GM12875 (cell line): ENCODE results near the gene PPP1R3C.

Experiments
- H3K4me3 ChIP-seq: one replicate; pipeline ENCODE4 v1.5.1; 2011; ENCODE audit warnings: low read depth, low read length, control low read depth
- CTCF ChIP-seq: IDR thresholded peaks from 2 replicates; pipeline ENCODE4 v1.5.1; 2011; ENCODE audit warnings: low read depth, mild to moderate bottlenecking, control low read depth, inconsistent platforms, low read length, moderate library complexity, borderline replicate concordance; ENCODE audit not compliant: insufficient read depth

PPP1R3C gene

DNA sequence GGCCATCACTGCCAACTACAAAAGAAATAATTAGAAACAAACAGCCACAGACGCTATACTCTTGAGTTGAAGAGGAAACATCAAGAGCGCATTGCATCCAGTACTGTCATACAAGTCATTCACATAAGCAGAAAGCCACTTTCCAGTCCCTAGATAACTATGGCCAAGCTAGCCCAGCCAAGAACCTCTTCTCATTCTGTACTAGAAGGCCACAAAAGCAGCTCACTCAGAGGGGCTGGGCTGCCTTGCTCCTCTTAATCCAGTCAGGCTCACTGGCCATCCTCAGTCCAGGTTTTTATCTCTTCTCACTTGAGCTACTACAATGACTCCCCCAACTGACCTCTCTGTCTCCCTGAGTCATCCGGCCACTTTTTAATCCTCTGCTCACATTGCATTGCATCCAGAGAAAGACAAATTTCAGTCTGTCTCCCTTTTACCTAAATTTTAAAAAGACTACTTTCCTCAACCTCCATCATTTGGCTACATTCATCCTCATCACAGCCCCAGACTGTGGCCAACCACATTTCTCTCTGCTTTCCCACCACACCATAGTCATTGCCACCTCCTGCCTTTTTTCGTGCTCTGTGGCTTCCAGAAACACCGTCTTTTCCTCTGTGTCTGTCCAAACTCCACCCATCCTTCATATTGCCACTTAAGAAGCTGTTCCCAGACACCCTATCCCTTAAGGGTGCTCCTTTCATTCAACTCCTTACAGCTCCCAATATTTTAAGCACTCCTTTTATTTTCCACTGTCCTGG lies 25.0 kb downstream of the PPP1R3C start:
- no peak for TF ChIP-seq CTCF
- H3K4me3 ChIP-seq: no peak overlapping the region

DNA sequence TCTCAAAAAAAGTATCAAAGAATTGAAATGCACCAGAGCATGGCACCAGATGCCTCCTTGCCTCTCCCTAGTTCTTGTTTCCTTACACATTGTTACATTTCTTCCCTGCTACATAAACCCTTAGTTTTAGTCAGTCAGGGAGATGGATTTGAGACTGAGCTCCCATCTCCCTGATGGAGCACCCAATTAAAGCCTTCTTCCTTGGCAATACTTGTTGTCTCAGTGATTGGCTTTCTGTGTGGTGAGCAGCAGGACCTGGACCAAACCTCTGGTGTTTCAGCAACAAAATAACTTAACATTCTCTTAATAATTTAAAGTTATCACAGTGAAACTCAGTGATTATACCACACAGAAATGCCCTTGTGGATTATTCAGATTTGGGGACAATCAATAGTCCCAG lies 26.9 kb downstream of the PPP1R3C start:
- TF ChIP-seq CTCF: no peak
- no peak overlapping the region for H3K4me3 ChIP-seq

DNA sequence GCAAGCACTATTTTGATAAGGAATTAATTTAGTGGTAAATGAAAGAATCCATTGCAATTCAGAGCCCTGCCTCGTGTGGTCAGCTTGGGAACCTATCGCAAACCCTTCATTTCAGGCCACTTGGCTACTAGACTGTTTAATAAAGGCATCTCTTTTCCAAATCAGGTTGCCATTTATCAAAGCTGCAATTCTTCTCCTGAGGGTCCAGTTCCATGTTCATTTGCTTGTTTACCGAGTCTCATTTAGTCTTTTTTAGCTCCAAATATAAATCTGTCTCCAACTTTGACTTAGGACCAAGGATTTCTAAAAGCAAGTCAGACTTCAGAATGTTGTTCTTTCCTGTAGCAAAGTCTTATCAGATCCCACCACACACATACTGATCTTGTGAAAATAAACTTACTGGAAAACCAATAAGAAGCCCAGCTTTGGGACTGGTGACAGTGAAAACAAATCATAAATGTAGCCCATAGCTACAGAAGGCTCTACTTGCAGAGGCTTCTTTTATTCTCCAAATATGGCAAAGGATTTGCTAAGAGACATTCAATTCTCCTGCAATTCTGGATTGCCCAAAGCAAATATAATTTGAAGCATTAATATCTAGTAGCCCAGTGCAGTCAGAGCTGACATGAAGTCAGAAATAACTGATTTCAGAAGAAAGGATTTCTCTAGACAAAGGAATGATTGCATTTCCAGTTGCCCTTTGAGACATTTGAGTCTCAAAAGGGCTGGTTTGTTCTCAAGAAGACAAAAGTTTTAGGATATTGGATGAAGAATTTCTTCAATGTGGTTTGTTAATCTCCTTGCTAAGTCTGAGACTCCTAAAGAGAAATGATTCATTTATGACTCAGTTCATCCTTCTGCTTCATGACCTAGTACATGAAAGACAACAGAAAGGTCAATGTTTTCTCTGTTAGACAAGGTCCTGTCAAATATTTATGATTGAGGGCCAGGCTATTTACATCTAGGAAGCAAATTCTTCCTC lies 28.0 kb downstream of the PPP1R3C start:
- no peak for TF ChIP-seq CTCF
- H3K4me3 ChIP-seq: no peak overlapping the region

DNA sequence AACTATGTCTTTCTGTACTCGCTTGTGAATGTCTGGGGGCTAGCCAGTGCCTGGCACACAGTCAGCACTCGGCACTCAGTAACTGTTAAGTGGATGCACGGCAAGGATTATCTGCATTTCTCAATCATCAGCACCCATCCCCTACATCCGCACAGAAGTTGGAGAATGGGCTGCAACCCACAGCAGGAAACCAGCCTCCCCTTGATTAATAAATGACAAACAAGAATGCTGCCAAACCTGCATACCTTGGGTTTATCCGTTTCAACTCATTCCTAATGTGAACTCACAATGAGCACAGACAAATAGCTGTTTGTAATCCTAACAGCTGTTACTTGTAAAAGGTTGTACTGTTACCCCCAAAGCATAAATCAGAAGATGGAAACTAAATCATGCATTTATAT lies 28.9 kb downstream of the PPP1R3C start:
- no peak for TF ChIP-seq CTCF
- no peak overlapping the region for H3K4me3 ChIP-seq

- no peak overlapping the region for H3K4me3 ChIP-seq
- TF ChIP-seq CTCF: no peak
Observed at GRCh38 chr10:91602868-91603568, 29.9 kb downstream of the PPP1R3C start.

GRCh38 chr10:91602449-91602848 lies 30.4 kb downstream of the PPP1R3C start:
- no peak for TF ChIP-seq CTCF
- H3K4me3 ChIP-seq: no peak overlapping the region
